K562 (cell line): ENCODE results near the gene CAPN2. TPM values are rescaled to one million over a fixed set of nuclear protein-coding genes. Genes with fewer than 3 reads are reported as not detected.

Experiments used
- ARID2 ChIP-seq: fragments of 450-650 bp; IDR thresholded peaks from 2 replicates; pipeline ENCODE4 v1.6.1; 2017; ENCODE audit warnings: antibody characterized with exemption, mild to moderate bottlenecking
- CBFB ChIP-seq: sonication (generic); formaldehyde crosslinking; IDR thresholded peaks from 2 replicates; pipeline ENCODE4 v1.4.0; 2020; ENCODE audit warnings: mild to moderate bottlenecking, missing genetic modification reagents
- CREB1 ChIP-seq, 2 experiments: sonication (generic) in 1 of 2; formaldehyde crosslinking in 1 of 2; IDR thresholded peaks; 2 replicates each; pipeline versions ENCODE4 v1.6.1 to v1.8.0; 2012 to 2022; ENCODE audit warnings: inconsistent platforms in 1 of 2, mild to moderate bottlenecking in 1 of 2, missing genetic modification reagents in 1 of 2, moderate library complexity in 1 of 2
- ERF ChIP-seq: fragments of 450-650 bp; formaldehyde crosslinking; IDR thresholded peaks from 2 replicates; pipeline ENCODE4 v1.4.0; 2020; ENCODE audit warnings: mild to moderate bottlenecking, mixed read lengths
- ESRRB ChIP-seq: fragments of 250-450 bp; sonication (Bioruptor Pico); IDR thresholded peaks from 2 replicates; pipeline ENCODE4 v1.5.0; 2020; ENCODE audit warnings: mild to moderate bottlenecking, moderate library complexity, borderline replicate concordance
- FOXJ3 ChIP-seq: sonication (generic); formaldehyde crosslinking; IDR thresholded peaks from 2 replicates; pipeline ENCODE4 v1.4.0; 2020; ENCODE audit warnings: mild to moderate bottlenecking, missing genetic modification reagents
- GTF2A2 ChIP-seq: IDR thresholded peaks from 2 replicates; pipeline ENCODE4 v1.6.1; 2016; ENCODE audit warnings: mild to moderate bottlenecking, missing genetic modification characterization, missing compliant biosample characterization
- HCFC1 ChIP-seq: IDR thresholded peaks from 2 replicates; pipeline ENCODE4 v1.6.1; 2012; ENCODE audit warnings: low read depth, low read length, improper control_type of control experiment
- KLF10 ChIP-seq: fragments of 250-450 bp; sonication (Bioruptor Pico); IDR thresholded peaks from 2 replicates; pipeline ENCODE4 v1.6.1; 2021; ENCODE audit warnings: matching md5 sums
- KLF13 ChIP-seq: fragments of 450-650 bp; IDR thresholded peaks from 2 replicates; pipeline ENCODE4 v1.6.1; 2016; ENCODE audit warnings: missing genetic modification characterization, low read depth, mild to moderate bottlenecking, missing compliant biosample characterization, moderate library complexity, borderline replicate concordance
- MAZ ChIP-seq, 2 experiments: fragments of 450-650 bp in 1 of 2; sonication (generic) in 1 of 2; formaldehyde crosslinking; IDR thresholded peaks in 1 of 2; conservative IDR thresholded peaks in 1 of 2; 2 replicates each; pipeline versions ENCODE4 v1.4.0 to v1.5.0; 2020; ENCODE audit warnings: mild to moderate bottlenecking in 1 of 2, missing genetic modification reagents in 1 of 2
- MECOM ChIP-seq: fragments of 250-450 bp; sonication (Bioruptor Pico); IDR thresholded peaks from 2 replicates; pipeline ENCODE4 v1.8.0; 2022; ENCODE audit warnings: inconsistent platforms
- RBM17 ChIP-seq: fragments of 200-400 bp; formaldehyde crosslinking; IDR thresholded peaks from 2 replicates; pipeline ENCODE4 v1.6.1; 2017; ENCODE audit warnings: low read depth, mild to moderate bottlenecking, low read length, borderline replicate concordance
- SIN3B ChIP-seq: fragments of 450-650 bp; IDR thresholded peaks from 2 replicates; pipeline ENCODE4 v1.6.1; 2017; ENCODE audit warnings: low read depth, mild to moderate bottlenecking, moderate library complexity
- TAF1 ChIP-seq: IDR thresholded peaks from 2 replicates; pipeline ENCODE4 v1.6.1; 2011; ENCODE audit warnings: mild to moderate bottlenecking, low read length, moderate library complexity; ENCODE audit not compliant: insufficient read depth, control insufficient read depth, severe bottlenecking; ENCODE audit errors: extremely low read depth
- WHSC1 ChIP-seq: IDR thresholded peaks from one replicate; pipeline ENCODE4 v1.6.1; 2012; ENCODE audit warnings: low read length, control low read depth, inconsistent platforms
- ZNF121 ChIP-seq: sonication (generic); formaldehyde crosslinking; conservative IDR thresholded peaks from 2 replicates; pipeline ENCODE4 v1.8.0; 2022; ENCODE audit warnings: missing genetic modification reagents
- ZNF23 ChIP-seq: fragments of 250-450 bp; sonication (Bioruptor Pico); IDR thresholded peaks from 2 replicates; pipeline ENCODE4 v1.4.0; 2020; ENCODE audit warnings: mild to moderate bottlenecking
- ZNF274 ChIP-seq: IDR thresholded peaks from 2 replicates; pipeline ENCODE4 v1.6.1; 2011; ENCODE audit warnings: low read depth, mild to moderate bottlenecking, low read length, moderate library complexity, borderline replicate concordance
- polyA plus RNA-seq, 8 experiments: library from polyadenylated mRNA; depleted of rRNA in 4 of 8; stranded (reverse) in 5 of 8; unstranded in 3 of 8; fragments of >200 nt; fragmentation: Nextera tagmentation in 2 of 8; fragmentation: Illumina TruSeq in 1 of 8; extraction: Ambion mirVana in 2 of 8; extraction: Trizol in 1 of 8; gene quantifications; 2 replicates each; pipeline versions ENCODE4 v1.2.1 to v1.2.3, GENCODE V29; 2011 to 2014; ENCODE audit warnings: inconsistent platforms in 1 of 8, missing spikeins in 1 of 8
- total RNA-seq, 7 experiments: library from RNA; depleted of rRNA in 6 of 7; stranded (reverse); fragments of >200 nt in 6 of 7; fragmentation: Illumina TruSeq in 2 of 7; extraction: Trizol in 2 of 7; gene quantifications; 2 replicates each; pipeline versions ENCODE4 v1.2.1 to v1.2.3, GENCODE V29; 2011 to 2021; ENCODE audit warnings: low replicate concordance in 1 of 7
- TF ChIP-seq, protein P1 (sequence below): fragments of 250-450 bp; sonication (Bioruptor Pico); IDR thresholded peaks from 2 replicates; pipeline ENCODE4 v1.8.0; 2021; ENCODE audit warnings: mild to moderate bottlenecking, moderate library complexity
- TF ChIP-seq, protein P2 (sequence below): fragments of 250-450 bp; sonication (Bioruptor Pico); IDR thresholded peaks from 2 replicates; pipeline ENCODE4 v1.5.0; 2022; ENCODE audit warnings: mild to moderate bottlenecking
- TF ChIP-seq, protein P3 (sequence below): sonication (generic); IDR thresholded peaks from 2 replicates; pipeline ENCODE4 v1.6.1; 2016
- TF ChIP-seq, protein P4 (sequence below): sonication (generic); formaldehyde crosslinking; IDR thresholded peaks from 2 replicates; pipeline ENCODE4 v1.8.0; 2023; ENCODE audit warnings: mild to moderate bottlenecking, missing genetic modification reagents

The CAPN2 gene
- total and polyA plus RNA-seq, 9 of the 15 experiments (the other 6 are each of a cell fraction or from before 2014, with no cell fraction given), result 24.6 to 157 (median 101) TPM

DNA sequence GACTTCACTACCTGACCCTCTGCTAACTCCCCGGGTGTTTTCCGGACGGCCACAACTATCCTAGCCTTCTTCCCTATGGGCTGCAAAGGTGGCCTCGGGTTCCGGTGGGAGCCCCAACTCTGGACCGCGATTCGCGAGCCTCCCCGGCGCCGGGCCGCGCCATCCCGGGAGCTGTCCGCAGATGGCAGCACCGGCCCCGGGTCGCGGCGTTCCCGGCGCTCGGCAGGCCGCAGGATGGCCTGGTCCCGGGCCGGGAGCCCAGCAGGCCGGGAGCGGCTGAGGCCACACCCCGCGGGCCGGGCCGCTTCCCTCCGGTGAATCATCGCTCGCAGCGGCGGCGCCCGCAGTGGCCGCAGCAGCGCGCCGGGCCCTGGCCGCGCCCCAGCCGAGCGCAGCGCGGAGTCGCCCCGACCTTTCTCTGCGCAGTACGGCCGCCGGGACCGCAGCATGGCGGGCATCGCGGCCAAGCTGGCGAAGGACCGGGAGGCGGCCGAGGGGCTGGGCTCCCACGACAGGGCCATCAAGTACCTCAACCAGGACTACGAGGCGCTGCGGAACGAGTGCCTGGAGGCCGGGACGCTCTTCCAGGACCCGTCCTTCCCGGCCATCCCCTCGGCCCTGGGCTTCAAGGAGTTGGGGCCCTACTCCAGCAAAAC, at the start of gene CAPN2 (continued):
- TF ChIP-seq, protein P1, sequence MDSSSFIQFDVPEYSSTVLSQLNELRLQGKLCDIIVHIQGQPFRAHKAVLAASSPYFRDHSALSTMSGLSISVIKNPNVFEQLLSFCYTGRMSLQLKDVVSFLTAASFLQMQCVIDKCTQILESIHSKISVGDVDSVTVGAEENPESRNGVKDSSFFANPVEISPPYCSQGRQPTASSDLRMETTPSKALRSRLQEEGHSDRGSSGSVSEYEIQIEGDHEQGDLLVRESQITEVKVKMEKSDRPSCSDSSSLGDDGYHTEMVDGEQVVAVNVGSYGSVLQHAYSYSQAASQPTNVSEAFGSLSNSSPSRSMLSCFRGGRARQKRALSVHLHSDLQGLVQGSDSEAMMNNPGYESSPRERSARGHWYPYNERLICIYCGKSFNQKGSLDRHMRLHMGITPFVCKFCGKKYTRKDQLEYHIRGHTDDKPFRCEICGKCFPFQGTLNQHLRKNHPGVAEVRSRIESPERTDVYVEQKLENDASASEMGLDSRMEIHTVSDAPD (CRISPR knock-in tag), result no peak
- TF ChIP-seq ERF (CRISPR knock-in tag) (peak; percentile 91; the same call in 1 of the 2 replicates), MAZ (CRISPR knock-in tag; conservative IDR thresholded peaks at IDR 0.05 in 1 of 2, IDR thresholded peaks at IDR 0.05 in 1 of 2) (peak; percentile 17 to 77; a peak in 2 of 4 replicates), TAF1 (peak; percentile 81), CBFB (CRISPR knock-in tag) (no peak), ZNF274 (no peak), ZNF121 (CRISPR knock-in tag) (no peak), FOXJ3 (no peak), CREB1 (IDR thresholded peaks at IDR 0.05) (peak; percentile 41), CREB1 (CRISPR knock-in tag; IDR thresholded peaks at IDR 0.05) (0 out of 2 replicates have a peak, but pooled peaks have one; percentile 37), KLF10 (CRISPR knock-in tag) (no peak), HCFC1 (peak; percentile 14; the same call in 1 of the 2 replicates), ZNF23 (no peak), SIN3B (peak; percentile 79), ESRRB (CRISPR knock-in tag) (no peak), RBM17 (no peak), WHSC1 (no peak), MECOM (no peak), GTF2A2 (tag) (0 out of 2 replicates have a peak, but pooled peaks have one; percentile 7), ARID2 (no peak), KLF13 (tag) (no peak; the same call in 1 of the 2 replicates)
- TF ChIP-seq, protein P2, sequence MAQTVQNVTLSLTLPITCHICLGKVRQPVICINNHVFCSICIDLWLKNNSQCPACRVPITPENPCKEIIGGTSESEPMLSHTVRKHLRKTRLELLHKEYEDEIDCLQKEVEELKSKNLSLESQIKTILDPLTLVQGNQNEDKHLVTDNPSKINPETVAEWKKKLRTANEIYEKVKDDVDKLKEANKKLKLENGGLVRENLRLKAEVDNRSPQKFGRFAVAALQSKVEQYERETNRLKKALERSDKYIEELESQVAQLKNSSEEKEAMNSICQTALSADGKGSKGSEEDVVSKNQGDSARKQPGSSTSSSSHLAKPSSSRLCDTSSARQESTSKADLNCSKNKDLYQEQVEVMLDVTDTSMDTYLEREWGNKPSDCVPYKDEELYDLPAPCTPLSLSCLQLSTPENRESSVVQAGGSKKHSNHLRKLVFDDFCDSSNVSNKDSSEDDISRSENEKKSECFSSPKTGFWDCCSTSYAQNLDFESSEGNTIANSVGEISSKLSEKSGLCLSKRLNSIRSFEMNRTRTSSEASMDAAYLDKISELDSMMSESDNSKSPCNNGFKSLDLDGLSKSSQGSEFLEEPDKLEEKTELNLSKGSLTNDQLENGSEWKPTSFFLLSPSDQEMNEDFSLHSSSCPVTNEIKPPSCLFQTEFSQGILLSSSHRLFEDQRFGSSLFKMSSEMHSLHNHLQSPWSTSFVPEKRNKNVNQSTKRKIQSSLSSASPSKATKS, result no peak
- TF ChIP-seq, protein P3, sequence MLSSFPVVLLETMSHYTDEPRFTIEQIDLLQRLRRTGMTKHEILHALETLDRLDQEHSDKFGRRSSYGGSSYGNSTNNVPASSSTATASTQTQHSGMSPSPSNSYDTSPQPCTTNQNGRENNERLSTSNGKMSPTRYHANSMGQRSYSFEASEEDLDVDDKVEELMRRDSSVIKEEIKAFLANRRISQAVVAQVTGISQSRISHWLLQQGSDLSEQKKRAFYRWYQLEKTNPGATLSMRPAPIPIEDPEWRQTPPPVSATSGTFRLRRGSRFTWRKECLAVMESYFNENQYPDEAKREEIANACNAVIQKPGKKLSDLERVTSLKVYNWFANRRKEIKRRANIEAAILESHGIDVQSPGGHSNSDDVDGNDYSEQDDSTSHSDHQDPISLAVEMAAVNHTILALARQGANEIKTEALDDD, result no peak
- TF ChIP-seq, protein P4, sequence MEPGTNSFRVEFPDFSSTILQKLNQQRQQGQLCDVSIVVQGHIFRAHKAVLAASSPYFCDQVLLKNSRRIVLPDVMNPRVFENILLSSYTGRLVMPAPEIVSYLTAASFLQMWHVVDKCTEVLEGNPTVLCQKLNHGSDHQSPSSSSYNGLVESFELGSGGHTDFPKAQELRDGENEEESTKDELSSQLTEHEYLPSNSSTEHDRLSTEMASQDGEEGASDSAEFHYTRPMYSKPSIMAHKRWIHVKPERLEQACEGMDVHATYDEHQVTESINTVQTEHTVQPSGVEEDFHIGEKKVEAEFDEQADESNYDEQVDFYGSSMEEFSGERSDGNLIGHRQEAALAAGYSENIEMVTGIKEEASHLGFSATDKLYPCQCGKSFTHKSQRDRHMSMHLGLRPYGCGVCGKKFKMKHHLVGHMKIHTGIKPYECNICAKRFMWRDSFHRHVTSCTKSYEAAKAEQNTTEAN (CRISPR knock-in tag), result 0 out of 2 replicates have a peak, but pooled peaks have one; percentile 40
